Testis (tissue), 2 donors: ENCODE results near the gene GATA2.

Experiments used
- CTCF ChIP-seq, 3 experiments: fragments of 450-650 bp in 2 of 3; fragments of 200-600 bp in 1 of 3; sonication (generic) in 1 of 3; IDR thresholded peaks; one replicate each; pipeline ENCODE4 v1.5.1; 2016 to 2019; ENCODE audit warnings: antibody characterized with exemption in 3 of 3, mild to moderate bottlenecking in 2 of 3, moderate library complexity in 1 of 3
- POLR2A ChIP-seq: fragments of 450-650 bp; IDR thresholded peaks from one replicate; pipeline ENCODE4 v1.6.1; 2017; ENCODE audit warnings: antibody characterized with exemption, mild to moderate bottlenecking, moderate library complexity

- TF ChIP-seq CTCF (IDR thresholded peaks at IDR 0.05): no peak
- no peak for TF ChIP-seq POLR2A
Measured at GRCh38 chr3:128462931-128463330, 30.1 kb downstream of the GATA2 start.
